Spleen (tissue), 11 donors: ENCODE results near the gene GABRG3. TPM values are rescaled to one million over a fixed set of nuclear protein-coding genes. Genes with fewer than 3 reads are reported as not detected.

Experiments used
- DNase-seq: peaks from one replicate; pipeline ENCODE4 v3.0.0-alpha.2; 2020
- H3K27ac ChIP-seq, 8 donors: fragments of 200-600 bp; sonication (generic) in 7 of 8; 1 replicate in 4 of 8; 2 replicates in 4 of 8; pipeline versions ENCODE4 v1.5.0 to v1.8.0; 2016 to 2021; ENCODE audit warnings: inconsistent platforms in 4 of 8, mild to moderate bottlenecking in 4 of 8, moderate library complexity in 1 of 8
- H3K27me3 ChIP-seq, 7 donors: fragments of 200-600 bp; sonication (generic) in 6 of 7; replicated peaks in 1 of 7; 1 replicate in 4 of 7; 2 replicates in 3 of 7; pipeline versions ENCODE4 v1.5.0 to v1.8.0; 2016 to 2021; ENCODE audit warnings: inconsistent platforms in 3 of 7, mild to moderate bottlenecking in 1 of 7
- H3K36me3 ChIP-seq, 6 donors: fragments of 200-600 bp; sonication (generic) in 5 of 6; 1 replicate in 4 of 6; 2 replicates in 2 of 6; pipeline versions ENCODE4 v1.5.0 to v1.8.0; 2016 to 2021; ENCODE audit warnings: inconsistent platforms in 2 of 6
- H3K4me1 ChIP-seq, 6 donors: fragments of 200-600 bp; sonication (generic) in 5 of 6; 1 replicate in 3 of 6; 2 replicates in 3 of 6; pipeline versions ENCODE4 v1.5.0 to v1.8.0; 2016 to 2021; ENCODE audit warnings: inconsistent platforms in 3 of 6
- H3K4me3 ChIP-seq, 8 donors: fragments of 200-600 bp; sonication (generic) in 7 of 8; 1 replicate in 4 of 8; 2 replicates in 4 of 8; pipeline versions ENCODE4 v1.5.0 to v1.8.0; 2016 to 2021; ENCODE audit warnings: inconsistent platforms in 4 of 8, mild to moderate bottlenecking in 4 of 8, moderate library complexity in 2 of 8
- H3K9me3 ChIP-seq, 8 donors: fragments of 200-600 bp; sonication (generic) in 7 of 8; 1 replicate in 4 of 8; 2 replicates in 4 of 8; pipeline versions ENCODE4 v1.5.0 to v1.8.0; 2016 to 2021; ENCODE audit warnings: inconsistent platforms in 4 of 8
- CTCF ChIP-seq, 11 experiments: fragments of 200-600 bp in 7 of 11; fragments of 450-650 bp in 4 of 11; sonication (generic) in 4 of 11; IDR thresholded peaks in 8 of 11; conservative IDR thresholded peaks in 3 of 11; 1 replicate in 7 of 11; 2 replicates in 4 of 11; pipeline versions ENCODE4 v1.4.0 to v1.8.0; 2016 to 2021; ENCODE audit warnings: antibody characterized with exemption in 11 of 11, inconsistent platforms in 4 of 11, mild to moderate bottlenecking in 1 of 11
- POLR2A ChIP-seq, 3 donors: fragments of 450-650 bp; IDR thresholded peaks; one replicate each; pipeline ENCODE4 v1.5.1; 2017; ENCODE audit warnings: antibody characterized with exemption in 3 of 3, mild to moderate bottlenecking in 1 of 3
- POLR2AphosphoS5 ChIP-seq, 3 donors: sonication (generic); formaldehyde crosslinking; IDR thresholded peaks; one replicate each; pipeline ENCODE4 v1.5.1; 2017; ENCODE audit warnings: antibody characterized with exemption in 3 of 3
- WGBS, 5 donors: extraction: QIAGEN DNeasy Blood & Tissue Kit in 3 of 5; methylation state at CpG; one replicate each; pipeline versions ENCODE4 v1.1.5 to v1.1.7; 2013 to 2018; 5-methylcytosine and 5-hydroxymethylcytosine counted together
- intact Hi-C: fragments of 100-400 bp; cut with DNase I; formaldehyde crosslinking; loops from one replicate; pipeline ENCODE4 v1.15.0; 2023; ENCODE audit warnings: low total_unique reads
- polyA plus RNA-seq, 3 donors: library from polyadenylated mRNA; stranded (reverse); fragments of 200-250 nt; gene quantifications; one replicate each; pipeline ENCODE4 v1.2.1, GENCODE V29; 2013
- total RNA-seq, 7 donors: library from RNA; depleted of rRNA in 3 of 7; stranded (reverse); fragments of >200 nt in 3 of 7; fragmentation: NEBNext Ultra II Directional in 4 of 7; extraction: Animal tissue kit (Norgen Biotek cat#: 25700) in 4 of 7; gene quantifications; one replicate each; pipeline versions ENCODE4 v1.1.0 to v1.2.1, GENCODE V29; 2016 to 2021
- donor health status: healthy with polysubstance abuse.
- donor health status: DM: no; HTN: no; CAD: no; lungs with moderate emphysema.
- donor health status: DM: no; HTN: no; CAD: no.
- donor health status: Bipolar disorder and iron deficiency.
- donor health status: healthy.
- donor health status: DM: no; HTN: no; CAD: no.
- donor health status: DM: yes; HTN: yes; CAD: no.

GABRG3 gene
- total and polyA plus RNA-seq, 10 donors = 0.14 to 19.6 (median 1.6) TPM

- Histone ChIP-seq H3K4me3 (no peak overlapping the region), H3K36me3 (no peaks in the 10 kb centered on the region), H3K4me1 (peaks cover 0 to 14% (median 0%) of the 10 kb centered on the region in 6 donors), H3K9me3 (peaks cover 0 to 14% (median 0%) of the 10 kb centered on the region in 8 donors), H3K27ac (no peak overlapping the region), H3K27me3 (no peaks in the 10 kb centered on the region)
- intact Hi-C loops = no loop called here
- no peak for DNase-seq
- WGBS, 5 donors = 65 to 87% (median 79%) methylated on average over 8 of the region's 8 CpGs
- TF ChIP-seq POLR2AphosphoS5 (IDR thresholded peaks at IDR 0.05) (no peak), POLR2A (IDR thresholded peaks at IDR 0.05) (no peak), CTCF (IDR thresholded peaks at IDR 0.05 in 8 of 11, conservative IDR thresholded peaks at IDR 0.05 in 3 of 11) (no peak)
Observed at GRCh38 chr15:27463525-27464088, 492.6 kb downstream of the GABRG3 start.

GRCh38 chr15:27464941-27465612, 494.1 kb downstream of the GABRG3 start:
- no peak for DNase-seq
- Histone ChIP-seq H3K4me3 (no peak overlapping the region), H3K36me3 (no peaks in the 10 kb centered on the region), H3K9me3 (peaks cover 0 to 14% (median 0%) of the 10 kb centered on the region in 8 donors), H3K27me3 (no peaks in the 10 kb centered on the region), H3K4me1 (peaks cover 0 to 14% (median 0%) of the 10 kb centered on the region in 6 donors), H3K27ac (no peak overlapping the region)
- TF ChIP-seq CTCF (IDR thresholded peaks at IDR 0.05 in 8 of 11, conservative IDR thresholded peaks at IDR 0.05 in 3 of 11) (no peak), POLR2AphosphoS5 (IDR thresholded peaks at IDR 0.05) (no peak), POLR2A (IDR thresholded peaks at IDR 0.05) (no peak)
- WGBS, 5 donors = 45 to 71% (median 59%) methylated on average over 10 of the region's 10 CpGs
- intact Hi-C loops = no loop called here

- no peak for DNase-seq
- 35 to 58% (median 47%) methylated on average over 2 of the region's 2 CpGs for WGBS, 5 donors
Observed at GRCh38 chr15:27466758-27467157, 495.8 kb downstream of the GABRG3 start.

More at GRCh38 chr15:27466758-27467157, 495.8 kb downstream of the GABRG3 start:
- no peaks in the 10 kb centered on the region for H3K27me3 ChIP-seq
- no peak overlapping the region for H3K4me3 ChIP-seq
- TF ChIP-seq CTCF (IDR thresholded peaks at IDR 0.05 in 8 of 11, conservative IDR thresholded peaks at IDR 0.05 in 3 of 11) (no peak), POLR2A (IDR thresholded peaks at IDR 0.05) (no peak), POLR2AphosphoS5 (IDR thresholded peaks at IDR 0.05) (no peak)
- peaks cover 0 to 4% (median 0%) of the 10 kb centered on the region in 8 donors for H3K9me3 ChIP-seq
- H3K4me1 ChIP-seq = peaks cover 0 to 14% (median 0%) of the 10 kb centered on the region in 6 donors
- no peak overlapping the region for H3K27ac ChIP-seq
- H3K36me3 ChIP-seq = no peaks in the 10 kb centered on the region
- intact Hi-C loops = no loop called here
